PC-9 (cell line): Measurements from ENCODE around the gene UMAD1. TPM values are rescaled to one million over a fixed set of nuclear protein-coding genes. Genes with fewer than 3 reads are reported as not detected.

Experiments used
- BruUV-seq: library from RNA; stranded (reverse); fragments of 400-500 nt; replicated peaks from 2 replicates; lab custom pipeline; 2021; lab: Mats Ljungman, UMichigan
- CTCF ChIA-PET: fragments of 300-600 bp; sonication (Branson Sonifier 250); formaldehyde crosslinking; loops from one replicate; lab custom pipeline; 2022; ENCODE audit warnings: antibody characterized with exemption; lab: Charles Lee
- POLR2A ChIA-PET: fragments of 300-600 bp; sonication (Branson Sonifier 250); formaldehyde crosslinking; loops from one replicate; lab custom pipeline; 2022; ENCODE audit warnings: antibody characterized with exemption; ENCODE audit not compliant: unreplicated experiment; lab: Charles Lee
- DNase-seq, 2 experiments: peaks; one replicate each; pipeline versions ENCODE4 v3.0.0 to v3.0.0-alpha.2; 2015 to 2022; ENCODE audit warnings: mixed read lengths in 1 of 2
- H2AFZ ChIP-seq: fragments of 200-600 bp; sonication (generic); 2 replicates; pipeline ENCODE4 v1.8.1; 2017; ENCODE audit warnings: antibody characterized with exemption
- H3F3A ChIP-seq: fragments of 200-600 bp; sonication (generic); 2 replicates; pipeline ENCODE4 v1.8.1; 2017; ENCODE audit warnings: antibody characterized with exemption, mild to moderate bottlenecking, low read depth; ENCODE audit not compliant: insufficient read depth
- H3K27ac ChIP-seq: fragments of 200-600 bp; sonication (generic); 2 replicates; pipeline ENCODE4 v1.6.1; 2016; ENCODE audit warnings: mixed run types
- H3K27me3 ChIP-seq: fragments of 200-600 bp; sonication (generic); 2 replicates; pipeline ENCODE4 v1.6.1; 2016; ENCODE audit warnings: low read depth, mixed run types; ENCODE audit not compliant: insufficient read depth
- H3K36me3 ChIP-seq: fragments of 200-600 bp; sonication (generic); 2 replicates; pipeline ENCODE4 v1.6.1; 2016; ENCODE audit warnings: low read depth, mixed run types
- H3K4me1 ChIP-seq: fragments of 200-600 bp; sonication (generic); replicated peaks from 2 replicates; pipeline ENCODE4 v1.6.1; 2016; ENCODE audit warnings: mixed run types; ENCODE audit not compliant: insufficient read depth
- H3K4me2 ChIP-seq: fragments of 200-600 bp; sonication (generic); 2 replicates; pipeline ENCODE4 v1.6.1; 2017; ENCODE audit warnings: mixed run types
- H3K4me3 ChIP-seq: fragments of 200-600 bp; sonication (generic); 2 replicates; pipeline ENCODE4 v1.6.1; 2016; ENCODE audit warnings: mixed run types
- H3K79me2 ChIP-seq: fragments of 200-600 bp; sonication (generic); 2 replicates; pipeline ENCODE4 v1.6.1; 2017; ENCODE audit warnings: low read depth, mixed run types
- H3K9me2 ChIP-seq: fragments of 200-600 bp; sonication (generic); 2 replicates; pipeline ENCODE4 v1.8.1; 2017; ENCODE audit warnings: mild to moderate bottlenecking; ENCODE audit not compliant: insufficient read depth
- H3K9me3 ChIP-seq: fragments of 200-600 bp; sonication (generic); 2 replicates; pipeline ENCODE4 v1.8.1; 2016; ENCODE audit warnings: low read depth; ENCODE audit not compliant: insufficient read depth
- H4K20me1 ChIP-seq: fragments of 200-600 bp; sonication (generic); 2 replicates; pipeline ENCODE4 v1.8.1; 2017; ENCODE audit not compliant: insufficient read depth
- CTCF ChIP-seq: fragments of 200-600 bp; sonication (generic); conservative IDR thresholded peaks from 2 replicates; pipeline ENCODE4 v1.6.1; 2017; ENCODE audit warnings: mixed run types, antibody characterized with exemption, mild to moderate bottlenecking, moderate library complexity
- EZH2 ChIP-seq: fragments of 200-600 bp; sonication (generic); IDR thresholded peaks from 2 replicates; pipeline ENCODE4 v1.8.0; 2017; ENCODE audit warnings: antibody characterized with exemption, low read depth
- intact Hi-C: fragments of 100-400 bp; cut with micrococcal nuclease; formaldehyde crosslinking; loops from one replicate; pipeline ENCODE4 v1.10.0; 2022; ENCODE audit not compliant: unreplicated experiment
- total RNA-seq: library from RNA; stranded (reverse); gene quantifications from 2 replicates; pipeline ENCODE4 v1.2.3, GENCODE V29; 2021

The UMAD1 gene
- total RNA-seq, 1 experiment from 2014 or later = 20.5 TPM

GRCh38 chr7:7687800-7688199, 47.2 kb downstream of the UMAD1 start:
- Histone ChIP-seq H4K20me1 (no peaks in the 10 kb centered on the region), H3F3A (no peaks in the 10 kb centered on the region), H2AFZ (no peak overlapping the region), H3K4me3 (no peak overlapping the region), H3K9me2 (no peaks in the 10 kb centered on the region), H3K4me1 (no peaks in the 10 kb centered on the region), H3K79me2 (0 out of 2 replicates have a peak, but pooled peaks cover 11% of the 10 kb centered on the region), H3K36me3 (no peaks in the 10 kb centered on the region), H3K27me3 (no peaks in the 10 kb centered on the region), H3K27ac (no peak overlapping the region), H3K4me2 (no peak overlapping the region), H3K9me3 (peaks cover 4% of the 10 kb centered on the region; the same call in 1 of the 2 replicates)
- no TSS peak for BruUV-seq
- TF ChIP-seq CTCF (no peak), EZH2 (no peak)
- POLR2A ChIA-PET = no interaction called here
- intact Hi-C loops = no loop called here
- no peak for DNase-seq
- CTCF ChIA-PET = no interaction called here

GRCh38 chr7:7688310-7688709, 47.8 kb downstream of the UMAD1 start:
- no peak overlapping the region for H3K27ac ChIP-seq
- H4K20me1 ChIP-seq = no peaks in the 10 kb centered on the region
- ChIA-PET POLR2A (no interaction called here), CTCF (no interaction called here)
- peaks cover 4% of the 10 kb centered on the region for H3K4me1 ChIP-seq
- no peaks in the 10 kb centered on the region for H3K9me2 ChIP-seq
- H3K79me2 ChIP-seq = 0 out of 2 replicates have a peak, but pooled peaks cover 6% of the 10 kb centered on the region
- no peak for DNase-seq
- H3K27me3 ChIP-seq = no peaks in the 10 kb centered on the region
- TF ChIP-seq EZH2 (no peak), CTCF (no peak)
- intact Hi-C loops = no loop called here
- H3K4me3 ChIP-seq = no peak overlapping the region
- H3K36me3 ChIP-seq = no peaks in the 10 kb centered on the region
- H3K9me3 ChIP-seq = peaks cover 4% of the 10 kb centered on the region; the same call in 1 of the 2 replicates
- no peak overlapping the region for H2AFZ ChIP-seq
- no TSS peak for BruUV-seq
- H3F3A ChIP-seq = no peaks in the 10 kb centered on the region
- no peak overlapping the region for H3K4me2 ChIP-seq

- 0 out of 2 replicates have a peak, but pooled peaks cover 6% of the 10 kb centered on the region for H3K79me2 ChIP-seq
- no peak for TF ChIP-seq CTCF
- no peak for TF ChIP-seq EZH2
- H4K20me1 ChIP-seq = no peaks in the 10 kb centered on the region
- H2AFZ ChIP-seq = no peak overlapping the region
- no peak overlapping the region for H3K4me3 ChIP-seq
- DNase-seq = no peak
- no peak overlapping the region for H3K4me2 ChIP-seq
- no peaks in the 10 kb centered on the region for H3K27me3 ChIP-seq
- BruUV-seq = no TSS peak
- no peaks in the 10 kb centered on the region for H3K9me2 ChIP-seq
- H3K36me3 ChIP-seq = no peaks in the 10 kb centered on the region
- H3K4me1 ChIP-seq = peaks cover 10% of the 10 kb centered on the region
- 0 out of 2 replicates have a peak, but pooled peaks cover 5% of the 10 kb centered on the region for H3F3A ChIP-seq
- CTCF ChIA-PET = no interaction called here
- intact Hi-C loops = no loop called here
- H3K9me3 ChIP-seq = peaks cover 4% of the 10 kb centered on the region; the same call in 1 of the 2 replicates
- POLR2A ChIA-PET = no interaction called here
- H3K27ac ChIP-seq = no peak overlapping the region
Measured at GRCh38 chr7:7688956-7689355, 48.4 kb downstream of the UMAD1 start.
